HG03469 (cell line): ENCODE measurements around the gene AP3B1.

Source experiments
- ATAC-seq: cut with Tn5 transposase; IDR thresholded peaks from one replicate; pipeline ENCODE4 v1.9.1; 2021; ENCODE audit warnings: mild to moderate bottlenecking, moderate library complexity, moderate number of reproducible peaks; ENCODE audit not compliant: unreplicated experiment

AP3B1 gene

DNA sequence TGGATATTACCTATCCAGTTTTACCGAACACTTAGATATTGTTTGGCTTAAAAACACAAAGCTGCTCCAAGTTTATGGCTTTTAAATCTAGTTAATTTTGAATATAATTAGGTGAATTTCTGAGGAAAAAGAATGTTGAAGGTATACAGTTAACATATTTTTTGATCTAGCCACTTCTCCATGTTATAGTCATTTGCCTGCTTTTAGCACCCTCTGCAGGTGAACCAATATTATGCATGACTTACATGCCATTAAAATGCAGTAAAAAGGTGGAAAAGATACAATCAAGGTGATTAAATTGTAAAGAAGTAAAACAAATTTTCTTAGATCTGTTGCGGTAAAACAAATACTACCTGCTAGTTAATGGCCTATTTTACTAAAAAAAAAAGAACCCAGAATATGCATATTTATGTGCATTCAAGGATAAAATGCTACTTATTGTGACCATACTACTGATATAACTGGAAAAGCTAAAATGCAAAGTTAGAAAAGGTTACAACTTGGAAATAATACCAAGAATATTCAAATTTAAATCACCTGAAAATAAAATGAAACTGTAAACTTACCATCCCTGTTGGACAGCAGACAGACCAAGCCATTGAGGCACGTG lies 132.1 kb downstream of the AP3B1 start:
- no peak for ATAC-seq

DNA sequence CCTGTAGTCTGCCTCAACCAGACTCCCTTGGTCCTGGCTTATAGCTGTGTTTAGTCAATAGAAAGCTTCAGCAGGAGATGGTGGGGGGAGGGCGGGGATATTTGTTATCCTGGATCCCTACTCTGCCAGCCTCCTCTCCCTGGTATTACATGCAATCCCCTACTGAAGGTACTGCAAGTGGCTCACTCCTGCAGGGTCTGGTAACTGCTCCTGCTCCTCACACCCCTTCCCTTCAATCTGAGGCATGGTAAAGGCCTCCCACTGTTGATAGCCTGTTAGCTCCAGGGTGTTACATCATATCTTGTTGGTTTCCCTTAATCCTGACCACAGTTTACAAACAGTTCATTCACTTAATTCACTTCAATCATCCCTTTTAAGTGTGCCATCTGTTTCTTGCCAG lies 137.5 kb downstream of the AP3B1 start:
- no peak for ATAC-seq

GRCh38 chr5:78151594-78152271 lies 142.8 kb downstream of the AP3B1 start:
- ATAC-seq = no peak

GRCh38 chr5:78137290-78137689 lies 157.2 kb downstream of the AP3B1 start:
- no peak for ATAC-seq

- no peak for ATAC-seq
Measured at GRCh38 chr5:78133423-78133822, 161.1 kb downstream of the AP3B1 start.

DNA sequence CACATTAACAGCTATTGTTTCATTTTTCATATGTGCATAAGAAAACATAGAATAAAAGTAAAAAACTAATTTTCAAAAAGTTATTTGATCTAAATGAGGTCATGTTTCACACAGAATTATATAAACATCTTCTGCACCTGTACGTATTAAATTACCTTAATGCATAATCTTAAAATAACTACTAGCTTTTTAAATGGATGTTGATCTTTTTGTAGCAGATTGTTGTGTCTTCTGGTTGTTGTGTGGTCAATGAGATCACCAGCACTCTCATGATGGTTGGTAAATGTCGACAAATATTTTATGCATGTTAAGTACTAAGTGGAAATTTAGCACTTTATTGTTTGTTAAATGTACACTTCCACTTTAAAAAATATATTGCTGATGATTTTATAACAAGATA lies 162.0 kb downstream of the AP3B1 start:
- no peak for ATAC-seq

- ATAC-seq = no peak
Measured at GRCh38 chr5:78129597-78129996, 164.9 kb downstream of the AP3B1 start.

- ATAC-seq = no peak
Measured at GRCh38 chr5:78127875-78128274, 166.6 kb downstream of the AP3B1 start.

DNA sequence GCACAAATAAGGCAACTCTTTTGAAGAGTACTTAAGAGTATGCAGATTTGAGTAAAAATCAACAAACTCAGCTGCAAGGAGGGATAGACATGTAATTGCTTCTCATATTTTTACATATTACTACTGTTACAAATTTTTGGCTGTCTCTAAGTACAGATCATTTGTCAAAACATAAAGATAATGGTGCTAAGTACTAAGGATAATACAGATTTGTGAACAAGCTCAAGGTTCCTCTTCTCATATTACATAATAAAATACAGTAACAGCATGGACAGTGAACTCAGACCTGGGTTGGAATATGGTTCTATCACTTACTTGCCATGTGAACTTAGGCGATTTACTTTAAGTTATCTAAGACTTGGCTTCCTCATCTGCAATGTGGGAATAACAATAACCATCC lies 168.0 kb downstream of the AP3B1 start:
- no peak for ATAC-seq

DNA sequence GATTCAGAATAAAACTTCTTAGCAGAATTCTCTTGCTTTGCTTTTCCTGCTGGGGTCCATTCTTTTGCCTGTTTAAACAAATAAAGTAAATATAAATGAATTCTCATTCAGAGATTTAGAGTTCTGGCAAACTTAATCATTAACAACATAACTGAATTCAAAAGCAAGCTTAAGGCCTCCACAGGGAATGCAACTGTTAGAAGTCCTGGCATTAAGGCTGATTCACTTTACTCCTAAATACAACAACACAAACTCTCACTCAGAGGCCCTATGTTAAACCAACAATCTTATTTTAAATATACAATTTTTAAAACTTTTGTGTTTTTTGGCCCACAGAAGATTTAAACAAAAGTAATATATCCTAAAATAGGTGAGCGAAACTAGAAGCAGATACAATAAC lies 178.3 kb downstream of the AP3B1 start:
- no peak for ATAC-seq

GRCh38 chr5:78113689-78114264 lies 180.7 kb downstream of the AP3B1 start:
- ATAC-seq = no peak

DNA sequence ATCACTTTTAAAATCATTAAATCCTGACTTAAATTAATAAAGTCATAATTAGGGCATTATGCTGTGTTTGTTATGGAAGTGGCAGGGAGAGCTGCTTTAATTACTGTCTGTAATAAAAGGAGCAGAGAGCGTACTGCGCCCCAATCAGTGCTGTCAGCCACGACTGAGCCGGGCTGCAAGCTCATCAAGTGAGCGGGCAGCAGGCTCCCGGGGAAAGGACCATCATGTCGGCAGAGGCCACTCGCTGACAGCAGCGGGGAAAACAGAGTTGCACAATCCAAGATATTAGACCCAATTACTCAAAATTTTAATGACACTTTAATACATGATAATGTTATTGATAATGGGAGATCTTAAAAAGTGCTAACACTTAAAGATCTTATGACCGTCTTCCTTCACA lies 181.6 kb downstream of the AP3B1 start:
- no peak for ATAC-seq

DNA sequence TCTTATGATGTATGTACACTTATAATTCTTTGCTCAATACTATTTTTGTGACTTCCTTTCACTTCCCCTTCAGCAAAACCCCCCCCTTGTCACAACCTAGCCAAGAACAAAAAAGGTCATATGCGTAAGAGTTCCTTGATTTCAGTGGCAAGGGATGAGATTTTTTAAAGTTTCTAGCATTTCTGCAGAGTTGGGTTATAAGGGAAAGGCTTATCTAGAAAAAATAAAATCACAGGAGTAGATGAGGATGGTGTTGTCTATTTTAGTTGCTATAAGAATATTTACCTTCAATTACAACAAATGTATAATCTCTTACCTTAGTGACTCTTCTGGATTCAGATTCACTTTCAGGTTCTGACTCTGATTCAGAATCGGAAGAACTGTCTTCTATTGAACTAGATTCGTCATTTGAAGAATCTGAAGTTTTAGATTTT lies 184.6 kb downstream of the AP3B1 start:
- ATAC-seq = no peak

- no peak for ATAC-seq
Measured at GRCh38 chr5:78108564-78108963, 185.9 kb downstream of the AP3B1 start.

DNA sequence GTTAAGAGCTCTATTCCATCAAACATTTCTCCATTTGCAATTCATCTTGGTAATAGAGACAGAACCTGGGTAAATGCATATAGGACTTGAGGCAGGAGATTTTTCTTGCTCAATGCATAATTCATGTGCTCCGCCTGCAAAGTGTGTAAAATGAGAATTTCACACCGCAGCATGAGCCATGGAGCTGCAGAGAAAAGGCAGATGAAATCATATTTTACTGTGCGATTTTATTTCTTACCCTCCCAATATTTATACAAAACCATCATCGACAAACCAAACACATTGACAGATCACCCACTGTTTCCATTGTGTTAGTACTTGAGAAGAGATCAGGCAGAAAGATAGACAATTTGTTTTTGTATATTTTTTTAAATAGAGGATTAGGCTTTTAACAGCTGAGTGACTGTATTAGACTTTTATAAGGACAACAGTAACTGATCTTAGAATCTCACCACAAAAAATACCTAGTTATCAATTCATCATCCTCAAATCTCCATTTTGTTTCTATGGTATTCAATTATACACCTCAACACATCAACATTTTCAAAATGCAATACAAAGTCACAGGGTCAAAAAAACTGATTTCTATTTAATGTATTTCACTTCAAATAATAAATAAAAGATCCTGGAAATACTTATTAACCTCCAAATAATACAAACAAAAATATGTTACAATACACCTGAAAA lies 191.1 kb downstream of the AP3B1 start:
- ATAC-seq = no peak

DNA sequence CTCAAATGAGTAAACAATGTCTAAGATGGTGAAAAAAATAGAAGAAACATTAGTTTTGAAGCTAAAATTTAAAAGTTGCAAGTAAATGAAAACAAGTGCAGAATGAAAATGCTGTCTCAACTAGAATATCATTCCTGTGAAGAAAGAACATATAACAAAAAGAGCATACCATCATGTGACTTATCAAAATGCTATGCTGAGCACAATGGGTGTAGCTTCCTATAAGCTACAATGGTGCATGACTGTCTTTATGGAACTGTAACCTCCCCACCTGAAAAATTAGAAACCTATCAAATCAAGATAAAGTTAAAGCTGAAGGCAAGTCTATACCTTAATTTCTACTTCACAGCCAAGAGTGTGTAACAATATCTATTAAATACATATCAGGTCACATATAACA lies 192.0 kb downstream of the AP3B1 start:
- no peak for ATAC-seq

GRCh38 chr5:78095125-78095524 lies 199.4 kb downstream of the AP3B1 start:
- ATAC-seq = no peak

- no peak for ATAC-seq
Measured at GRCh38 chr5:78090002-78090401, 204.5 kb downstream of the AP3B1 start.

DNA sequence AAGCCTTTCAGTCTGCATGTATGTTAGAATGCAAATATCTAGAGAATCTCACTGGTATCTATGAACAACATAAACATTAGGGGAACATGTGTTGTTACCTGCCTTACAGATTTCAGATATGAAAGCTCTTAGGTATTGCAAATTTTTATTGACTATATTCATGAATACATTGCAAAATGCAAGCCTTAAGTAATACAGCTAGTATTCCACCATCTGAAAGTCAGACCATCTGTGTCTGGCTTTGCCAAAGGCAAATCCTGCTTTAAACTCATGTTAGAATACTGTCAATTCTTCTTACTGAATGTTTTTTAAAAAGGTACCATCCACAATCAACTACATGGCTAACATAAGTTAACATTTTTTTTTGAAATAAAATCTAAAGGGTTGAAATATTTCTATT lies 215.6 kb downstream of the AP3B1 start:
- ATAC-seq = no peak

- no peak for ATAC-seq
Measured at GRCh38 chr5:78077369-78078068, 217.0 kb downstream of the AP3B1 start.

GRCh38 chr5:78076351-78076750 lies 218.1 kb downstream of the AP3B1 start:
- no peak for ATAC-seq
